HG03442 (cell line): ENCODE results near the gene KLRC1.
"Not testable (repeated sequence)": the region's sequence is repeated elsewhere in the genome, so short reads cannot be mapped to it uniquely, and the experiment has no call there.

ENCODE experiments used
- ATAC-seq: cut with Tn5 transposase; IDR thresholded peaks from one replicate; pipeline ENCODE4 v1.9.1; 2021; ENCODE audit warnings: mild to moderate bottlenecking, moderate library complexity; ENCODE audit not compliant: unreplicated experiment

KLRC1 gene

DNA sequence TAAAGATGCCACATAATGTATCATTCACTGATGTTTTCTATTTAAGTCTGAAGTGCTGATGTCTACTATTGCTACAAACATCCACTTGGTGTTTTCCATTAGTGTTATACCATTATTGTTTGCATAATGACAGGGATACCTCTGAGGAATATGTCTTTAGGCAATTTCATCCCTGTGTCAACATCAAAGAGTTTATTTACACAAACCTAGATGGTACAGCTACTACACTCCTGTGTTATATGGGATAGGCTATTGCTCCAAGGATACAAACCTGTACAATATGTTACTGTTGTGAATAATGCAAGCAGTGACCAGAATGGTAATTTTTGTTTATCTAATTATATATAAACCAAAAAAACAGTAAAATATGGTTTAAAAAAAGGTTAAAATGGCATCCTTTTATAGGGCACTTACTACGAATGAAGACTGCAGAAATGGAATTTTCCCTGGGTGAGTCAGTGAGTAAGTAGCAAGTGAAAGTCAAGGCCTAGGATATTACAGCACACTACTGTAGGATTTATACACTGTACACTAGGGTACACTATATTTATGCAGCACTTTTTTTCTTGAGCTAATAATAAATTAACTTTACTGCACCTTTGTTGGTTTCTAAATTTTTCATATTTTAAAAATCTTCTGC, 28.8 kb downstream of the KLRC1 start:
- not testable (repeated sequence) for ATAC-seq

DNA sequence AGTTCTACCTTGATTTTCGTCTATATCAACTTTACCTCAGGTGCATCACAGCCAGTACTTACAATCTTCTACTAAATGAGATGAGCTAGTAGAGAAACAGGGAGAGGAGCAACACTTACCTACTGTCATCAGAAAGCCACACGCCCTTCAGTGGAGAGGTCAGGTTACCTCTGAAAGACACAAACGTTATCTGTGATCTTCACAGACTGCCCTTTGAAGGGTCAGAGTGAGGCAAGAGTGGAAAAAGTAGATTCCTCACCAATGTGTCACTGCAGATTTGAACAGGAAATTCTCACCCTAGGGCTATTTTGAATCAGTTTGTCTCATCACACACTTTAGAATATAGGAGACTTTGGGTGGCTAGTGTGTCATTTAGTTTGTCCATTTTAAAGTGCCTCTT, 31.0 kb downstream of the KLRC1 start:
- not testable (repeated sequence) for ATAC-seq

DNA sequence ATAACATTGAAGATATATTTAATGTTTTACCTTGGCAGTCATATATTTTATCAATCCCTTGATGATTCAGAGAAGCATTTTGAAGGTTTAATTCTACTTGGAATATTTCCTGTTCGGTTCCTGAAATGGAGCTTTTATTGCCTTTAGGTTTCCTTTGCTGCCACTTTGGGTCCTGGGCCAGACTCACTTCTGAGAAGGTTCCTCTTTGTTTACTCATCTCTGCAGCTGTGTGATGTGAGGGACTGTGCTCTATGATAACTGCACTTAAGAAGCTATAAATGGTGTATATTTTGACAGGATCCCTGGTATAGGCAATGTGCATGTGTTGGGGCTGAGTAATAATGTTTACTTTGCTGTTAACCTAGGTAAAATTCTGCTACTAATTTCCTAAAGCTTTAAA, 32.8 kb downstream of the KLRC1 start, which contains the start of gene KLRC3:
Gene KLRC3 (minus strand): TSS at position 262 of the 400 bp plus-strand sequence. CDS start 45 bp downstream, at position 217.
- ATAC-seq = not testable (repeated sequence)

DNA sequence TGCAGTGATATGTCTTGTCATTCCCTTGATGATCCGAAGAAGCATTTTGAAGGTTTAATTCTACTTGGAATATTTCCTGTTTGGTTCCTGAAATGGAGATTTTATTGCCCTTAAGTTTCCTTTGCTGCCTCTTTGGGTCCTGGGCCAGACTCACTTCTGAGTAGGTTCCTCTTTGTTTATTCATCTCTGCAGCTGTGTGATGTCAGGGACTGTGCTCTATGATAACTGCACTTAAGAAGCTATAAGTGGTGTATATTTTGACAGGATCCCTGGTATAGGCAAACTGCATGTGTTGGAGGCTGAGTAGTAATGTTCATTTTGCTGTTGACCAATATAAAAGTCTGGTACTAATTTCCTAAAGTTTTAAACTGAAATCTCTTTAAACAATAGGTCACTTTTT, 43.8 kb downstream of the KLRC1 start, which contains the start of gene KLRC4:
Gene KLRC4 (minus strand): TSS at position 366 of the 400 bp plus-strand sequence. CDS start 182 bp downstream, at position 184.
- ATAC-seq = no peak

DNA sequence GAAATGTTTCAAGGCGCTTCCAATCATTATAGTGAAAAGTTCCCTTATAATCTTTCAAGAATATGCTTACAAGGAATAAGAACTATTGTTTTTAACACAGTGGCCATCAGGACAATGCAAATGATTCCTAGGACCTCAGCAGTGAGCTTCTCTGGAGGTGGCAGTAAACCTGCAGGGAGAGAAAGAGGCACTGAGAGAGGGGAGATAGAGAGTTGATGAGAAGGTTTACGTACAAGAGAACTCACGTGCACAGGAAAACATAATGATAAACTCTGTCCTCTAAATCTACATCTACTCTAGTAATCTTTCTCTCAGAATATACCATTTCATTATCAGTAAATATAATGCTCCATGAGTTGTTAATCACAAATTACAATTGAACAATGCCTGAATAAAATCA, 44.3 kb downstream of the KLRC1 start:
- ATAC-seq = no peak

DNA sequence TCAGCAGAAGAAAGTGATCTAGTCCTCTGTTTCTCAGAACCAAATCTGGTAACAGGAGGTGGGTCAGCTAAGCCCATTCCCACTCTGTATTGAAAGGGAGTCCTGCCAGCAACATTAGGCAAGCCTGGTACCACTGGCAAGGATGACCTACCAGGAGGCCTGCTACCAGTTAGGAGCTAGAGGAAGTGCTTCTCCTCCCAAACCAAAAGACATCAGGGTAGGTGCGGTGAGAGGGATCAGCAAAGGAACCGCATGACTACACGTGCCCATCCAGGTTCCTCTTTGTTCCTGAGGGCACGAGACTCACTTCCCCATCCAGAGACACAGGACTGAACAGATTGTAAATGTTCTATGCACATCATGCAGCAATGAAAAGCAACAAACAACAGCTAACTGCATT, 46.5 kb downstream of the KLRC1 start:
- no peak for ATAC-seq

DNA sequence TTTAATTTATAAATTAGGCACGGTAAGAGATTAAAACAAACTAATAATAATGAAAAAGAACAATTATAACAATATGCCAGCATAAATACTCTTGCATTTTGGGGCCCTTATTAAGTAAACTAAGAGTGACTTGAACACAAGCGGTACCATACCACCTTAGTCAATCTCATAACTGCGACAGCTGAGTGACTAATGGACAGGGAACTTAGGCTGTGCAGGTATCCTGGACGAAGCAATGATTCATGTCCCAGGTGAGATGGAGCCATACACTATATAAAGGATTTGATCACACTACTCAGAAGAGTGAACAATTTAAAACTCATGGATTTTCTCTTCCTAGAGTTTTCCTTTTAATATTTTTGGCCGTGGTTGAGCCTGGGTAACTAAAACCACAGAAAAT, 47.9 kb downstream of the KLRC1 start:
- ATAC-seq = no peak

DNA sequence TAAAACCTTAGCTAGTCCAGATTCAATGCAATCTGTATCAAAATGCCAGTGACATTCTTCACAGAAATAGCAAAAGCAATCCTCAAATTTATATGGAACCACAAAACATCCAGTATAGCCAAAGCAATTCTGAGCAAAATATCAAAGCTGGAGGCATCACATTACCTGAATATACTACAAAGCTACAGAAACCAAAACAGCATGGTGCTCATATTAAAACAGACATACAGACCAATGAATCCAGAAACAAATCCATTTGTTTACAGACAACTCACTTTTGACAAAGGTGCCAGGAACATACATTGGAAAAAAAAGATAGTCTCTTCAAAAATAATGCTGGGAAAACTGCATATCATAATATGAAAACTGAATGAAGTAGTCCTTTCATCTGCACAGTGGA, 48.4 kb downstream of the KLRC1 start:
- no peak for ATAC-seq

DNA sequence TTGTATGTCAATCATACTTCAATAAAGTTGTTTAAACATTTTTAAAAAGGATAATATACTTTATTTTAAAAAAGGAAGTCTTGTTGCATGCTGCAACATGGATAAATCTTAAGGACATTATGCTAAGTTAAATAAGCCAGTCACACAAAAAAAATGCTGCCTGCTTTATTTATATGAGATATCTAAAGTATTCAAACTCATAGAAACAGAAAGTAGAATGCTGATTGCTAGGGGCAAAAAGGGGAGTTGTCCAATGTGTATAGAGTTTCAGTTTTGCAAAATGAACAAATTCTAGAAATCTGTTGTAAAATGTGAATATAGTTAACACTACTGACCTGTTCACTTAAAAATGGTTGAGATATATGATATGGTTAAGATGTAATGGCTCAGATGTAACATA, 52.3 kb downstream of the KLRC1 start:
- no peak for ATAC-seq

DNA sequence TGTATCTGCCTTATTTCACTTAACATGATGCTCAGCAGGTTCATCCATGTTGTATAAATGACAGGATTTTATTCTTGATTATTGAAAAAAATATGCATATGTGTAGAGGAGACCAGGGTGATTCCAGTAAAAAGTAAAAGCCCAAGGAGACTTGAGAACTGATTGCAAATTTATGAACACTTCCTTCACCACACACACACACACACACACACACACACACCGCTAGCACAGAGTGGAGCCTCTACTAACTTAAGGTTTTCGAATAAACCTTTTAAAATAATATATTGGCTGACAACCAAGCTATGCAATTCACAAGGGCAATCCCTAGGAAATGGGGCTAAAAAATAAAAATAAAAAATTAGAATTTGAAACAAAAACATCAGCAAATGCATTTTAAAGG, 55.0 kb downstream of the KLRC1 start:
- no peak for ATAC-seq

DNA sequence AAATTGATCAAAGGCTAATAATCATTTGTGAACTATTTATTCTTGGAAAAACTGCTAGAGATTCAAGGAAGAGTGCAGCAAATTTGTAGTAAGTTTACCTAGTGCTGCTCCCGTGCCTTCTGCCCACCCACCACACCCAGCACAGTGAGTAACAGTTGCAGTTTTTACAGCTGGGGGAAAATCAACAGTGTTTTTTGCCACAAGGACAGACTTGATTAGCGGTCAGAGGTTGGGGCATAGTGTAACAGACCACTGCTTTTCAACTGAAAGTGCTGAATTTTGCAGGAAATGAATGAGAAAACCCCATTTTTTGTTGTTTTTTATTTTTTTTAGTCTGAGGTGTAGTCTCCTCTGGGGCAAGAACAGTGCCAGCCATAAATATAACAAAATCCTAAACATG, 55.9 kb downstream of the KLRC1 start:
- ATAC-seq = no peak

DNA sequence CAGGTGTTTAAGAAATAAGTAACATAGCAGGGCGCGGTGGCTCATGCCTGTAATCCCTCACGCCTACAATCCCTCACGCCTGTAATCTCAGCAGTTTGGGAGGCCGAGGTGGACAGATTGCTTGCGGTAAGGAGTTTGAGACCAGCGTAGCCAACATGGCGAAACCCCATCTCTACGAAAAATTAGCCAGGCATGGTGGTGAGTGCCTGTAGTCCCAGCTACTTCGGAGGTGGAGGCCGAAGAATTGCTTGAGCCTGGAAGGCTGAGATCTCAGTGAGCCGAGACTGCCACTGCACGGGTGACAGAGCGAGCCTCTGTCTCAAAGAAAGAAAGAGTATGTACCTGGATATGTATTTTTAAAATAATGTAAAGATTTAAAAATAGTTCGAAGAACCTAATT, 57.0 kb downstream of the KLRC1 start:
- ATAC-seq = not testable (repeated sequence)
